Glutamatergic neuron (in vitro differentiated cells): Measurements from ENCODE around the gene DMXL2. TPM values are rescaled to one million over a fixed set of nuclear protein-coding genes. Genes with fewer than 3 reads are reported as not detected.
"Not testable (repeated sequence)": the region's sequence is repeated elsewhere in the genome, so short reads cannot be mapped to it uniquely, and the experiment has no call there.

ENCODE experiments used
- DNase-seq: peaks from one replicate; pipeline ENCODE4 v3.0.0; 2022
- H3K27ac Mint-ChIP-seq: one replicate; pipeline ENCODE4 v1.8.0; 2020; ENCODE audit warnings: mild to moderate bottlenecking, mixed read lengths, inconsistent platforms; ENCODE audit not compliant: unreplicated experiment
- H3K27me3 Mint-ChIP-seq: one replicate; pipeline ENCODE4 v1.8.0; 2020; ENCODE audit warnings: mild to moderate bottlenecking, moderate library complexity, mixed read lengths, inconsistent platforms; ENCODE audit not compliant: unreplicated experiment
- H3K36me3 Mint-ChIP-seq: one replicate; pipeline ENCODE4 v1.8.0; 2020; ENCODE audit warnings: mild to moderate bottlenecking, mixed read lengths, inconsistent platforms; ENCODE audit not compliant: unreplicated experiment
- H3K4me1 Mint-ChIP-seq: one replicate; pipeline ENCODE4 v1.8.0; 2020; ENCODE audit warnings: mild to moderate bottlenecking, low read depth, mixed read lengths, inconsistent platforms; ENCODE audit not compliant: unreplicated experiment
- H3K4me3 Mint-ChIP-seq: one replicate; pipeline ENCODE4 v1.8.0; 2020; ENCODE audit warnings: mild to moderate bottlenecking, mixed read lengths, inconsistent platforms; ENCODE audit not compliant: unreplicated experiment
- H3K9me3 Mint-ChIP-seq: one replicate; pipeline ENCODE4 v1.8.0; 2020; ENCODE audit warnings: mild to moderate bottlenecking, moderate library complexity, mixed read lengths, inconsistent platforms; ENCODE audit not compliant: unreplicated experiment
- total RNA-seq: library from RNA; stranded (reverse); fragmentation: NEBNext Ultra II Directional; extraction: Animal tissue kit (Norgen Biotek cat#: 25700); gene quantifications from one replicate; pipeline ENCODE4 v1.2.1, GENCODE V29; 2021; ENCODE audit not compliant: unreplicated experiment
- TF ChIP-seq, protein P1 (sequence below): fragments of 200-600 bp; sonication (generic); IDR thresholded peaks from one replicate; pipeline ENCODE4 v1.5.0; 2021; ENCODE audit not compliant: partially characterized antibody, unreplicated experiment

DMXL2 gene
- total RNA-seq, 1 donor from 2014 or later, result 48.2 TPM

DNA sequence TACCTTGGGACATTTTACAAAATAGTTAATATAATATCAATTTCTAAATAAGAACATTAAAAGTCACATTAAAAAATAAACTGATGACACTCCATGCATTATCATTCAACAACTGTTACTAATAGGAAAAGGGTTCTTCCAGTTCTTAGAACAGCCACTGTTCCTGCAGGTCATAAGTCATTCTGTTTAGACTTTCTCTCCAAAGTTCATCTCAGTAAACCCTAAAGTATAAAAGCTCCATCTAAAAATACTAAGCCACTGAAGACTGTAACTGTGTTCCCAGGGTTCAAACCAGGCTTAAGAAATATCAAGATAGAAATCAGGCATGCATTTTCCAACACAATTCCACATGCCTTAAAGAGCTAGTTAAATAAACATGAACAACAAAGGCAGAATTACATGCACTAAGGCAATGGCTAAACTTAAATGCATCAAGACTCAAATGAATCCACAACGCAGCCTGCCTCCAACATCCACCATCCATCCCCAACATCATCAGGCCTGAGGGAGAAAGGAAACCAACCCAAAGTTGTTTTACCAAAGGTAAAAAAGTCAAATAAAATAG, 46.2 kb downstream of the DMXL2 start:
- Mint-ChIP-seq H3K27ac (no peak overlapping the region), H3K4me3 (no peak overlapping the region), H3K9me3 (peaks cover 1% of the 10 kb centered on the region), H3K4me1 (no peaks in the 10 kb centered on the region), H3K27me3 (no peaks in the 10 kb centered on the region), H3K36me3 (no peaks in the 10 kb centered on the region)
- DNase-seq, result no peak
- TF ChIP-seq, protein P1, sequence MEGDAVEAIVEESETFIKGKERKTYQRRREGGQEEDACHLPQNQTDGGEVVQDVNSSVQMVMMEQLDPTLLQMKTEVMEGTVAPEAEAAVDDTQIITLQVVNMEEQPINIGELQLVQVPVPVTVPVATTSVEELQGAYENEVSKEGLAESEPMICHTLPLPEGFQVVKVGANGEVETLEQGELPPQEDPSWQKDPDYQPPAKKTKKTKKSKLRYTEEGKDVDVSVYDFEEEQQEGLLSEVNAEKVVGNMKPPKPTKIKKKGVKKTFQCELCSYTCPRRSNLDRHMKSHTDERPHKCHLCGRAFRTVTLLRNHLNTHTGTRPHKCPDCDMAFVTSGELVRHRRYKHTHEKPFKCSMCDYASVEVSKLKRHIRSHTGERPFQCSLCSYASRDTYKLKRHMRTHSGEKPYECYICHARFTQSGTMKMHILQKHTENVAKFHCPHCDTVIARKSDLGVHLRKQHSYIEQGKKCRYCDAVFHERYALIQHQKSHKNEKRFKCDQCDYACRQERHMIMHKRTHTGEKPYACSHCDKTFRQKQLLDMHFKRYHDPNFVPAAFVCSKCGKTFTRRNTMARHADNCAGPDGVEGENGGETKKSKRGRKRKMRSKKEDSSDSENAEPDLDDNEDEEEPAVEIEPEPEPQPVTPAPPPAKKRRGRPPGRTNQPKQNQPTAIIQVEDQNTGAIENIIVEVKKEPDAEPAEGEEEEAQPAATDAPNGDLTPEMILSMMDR, result no peak

DNA sequence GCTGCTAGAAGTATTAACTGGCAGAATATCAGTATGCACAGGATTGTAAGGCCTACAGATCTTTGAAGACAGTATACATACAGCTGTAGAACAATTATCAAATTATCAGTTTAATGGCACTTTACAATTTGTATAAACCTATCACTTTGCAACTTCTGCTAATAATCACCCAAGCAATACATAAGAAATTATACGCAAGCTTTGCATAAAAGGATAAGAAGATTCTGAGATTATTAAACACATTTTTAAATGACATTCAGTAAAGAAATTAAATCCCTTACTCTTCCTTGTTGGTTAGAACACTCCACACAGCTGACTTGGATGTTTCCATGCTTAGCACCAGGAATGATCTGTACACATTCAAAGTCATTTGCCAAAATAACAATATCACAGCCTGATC, 46.8 kb downstream of the DMXL2 start:
- TF ChIP-seq, protein P1, result no peak
- Mint-ChIP-seq H3K36me3 (peaks cover 2% of the 10 kb centered on the region), H3K4me1 (no peaks in the 10 kb centered on the region), H3K27me3 (no peaks in the 10 kb centered on the region), H3K4me3 (no peak overlapping the region), H3K9me3 (peaks cover 2% of the 10 kb centered on the region), H3K27ac (no peak overlapping the region)
- no peak for DNase-seq

DNA sequence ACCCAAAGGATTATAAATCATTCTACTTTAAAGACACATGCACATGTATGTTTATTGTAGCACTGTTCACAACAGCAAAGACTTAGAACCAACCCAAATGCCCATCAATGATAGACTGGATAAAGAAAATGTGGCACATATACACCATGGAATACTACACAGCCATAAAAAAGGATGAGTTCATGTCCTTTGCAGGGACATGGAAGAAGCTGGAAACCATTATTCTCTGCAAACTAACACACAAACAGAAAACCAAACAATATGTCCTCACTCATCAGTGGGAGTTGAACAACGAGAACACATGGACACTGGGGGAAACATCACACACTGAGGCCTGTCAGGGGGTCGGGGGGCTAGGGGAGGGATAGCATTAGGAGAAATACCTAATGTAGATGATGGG, 49.2 kb downstream of the DMXL2 start:
- not testable (repeated sequence) for H3K4me1 Mint-ChIP-seq, H3K36me3 Mint-ChIP-seq, H3K27ac Mint-ChIP-seq, H3K4me3 Mint-ChIP-seq, H3K27me3 Mint-ChIP-seq, H3K9me3 Mint-ChIP-seq, DNase-seq

DNA sequence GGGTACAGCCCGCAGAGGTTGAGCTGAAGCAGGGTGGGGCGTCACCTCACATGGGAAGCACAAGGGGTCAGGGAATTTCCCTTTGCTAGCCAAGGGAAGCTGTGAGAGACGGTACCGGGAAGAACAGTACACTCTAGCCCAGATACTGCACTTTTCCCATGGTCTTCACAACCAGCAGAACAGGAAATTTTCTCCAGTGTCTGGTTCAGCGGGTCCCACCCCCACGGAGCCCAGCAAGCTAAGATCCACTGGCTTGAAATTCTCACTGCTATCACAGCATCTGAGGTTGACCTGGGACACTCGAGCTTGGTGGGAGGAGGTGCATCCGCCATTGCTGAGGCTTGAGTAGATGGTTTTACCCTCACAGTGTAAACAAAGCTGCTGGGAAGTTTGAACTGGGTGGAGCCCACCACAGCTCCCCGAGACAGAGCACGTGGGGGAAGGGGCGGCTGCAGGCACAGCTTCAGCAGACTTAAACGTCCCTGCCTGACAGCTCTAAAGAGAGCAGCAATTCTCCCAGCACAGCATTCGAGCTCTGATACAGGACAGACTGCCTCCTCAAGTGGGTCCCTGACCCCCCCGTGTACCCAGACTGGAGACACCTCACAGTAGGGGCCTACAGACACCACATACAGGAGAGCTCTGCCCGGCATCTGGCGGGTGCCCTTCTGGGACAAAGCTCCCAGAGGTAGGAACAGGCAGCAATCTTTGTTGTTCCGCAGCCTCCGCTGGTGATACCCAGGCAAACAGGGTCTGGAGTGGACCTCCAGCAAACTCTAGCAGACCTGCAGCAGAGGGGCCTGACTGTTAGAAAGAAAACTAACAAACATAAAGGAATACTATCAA, 53.4 kb downstream of the DMXL2 start:
- H3K4me1 Mint-ChIP-seq, H3K27ac Mint-ChIP-seq, H3K9me3 Mint-ChIP-seq, H3K36me3 Mint-ChIP-seq, H3K27me3 Mint-ChIP-seq, H3K4me3 Mint-ChIP-seq: not testable (repeated sequence)
- DNase-seq, result peak; percentile 21

DNA sequence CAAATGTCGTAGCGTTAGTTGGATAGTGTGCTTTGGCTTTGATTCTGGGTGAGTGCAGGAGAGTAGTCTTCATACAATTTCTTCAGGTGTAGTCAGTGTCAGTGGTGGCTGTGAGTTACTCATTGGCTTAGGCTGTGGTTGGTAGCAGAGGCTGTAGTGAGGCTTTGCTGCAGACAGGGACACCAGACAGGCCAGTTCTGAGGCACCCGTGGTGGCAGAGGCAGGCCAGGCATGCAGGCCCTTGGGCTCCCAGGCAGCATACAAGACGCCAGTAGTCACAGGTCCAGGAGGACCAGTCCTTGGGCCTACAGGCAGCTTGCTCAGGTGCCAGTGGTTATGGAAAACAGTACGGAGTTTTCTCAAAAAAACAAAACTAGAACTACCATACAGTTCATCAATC, 61.3 kb downstream of the DMXL2 start:
- H3K4me3 Mint-ChIP-seq, result no peak overlapping the region
- no peaks in the 10 kb centered on the region for H3K27me3 Mint-ChIP-seq
- H3K4me1 Mint-ChIP-seq, result no peaks in the 10 kb centered on the region

DNA sequence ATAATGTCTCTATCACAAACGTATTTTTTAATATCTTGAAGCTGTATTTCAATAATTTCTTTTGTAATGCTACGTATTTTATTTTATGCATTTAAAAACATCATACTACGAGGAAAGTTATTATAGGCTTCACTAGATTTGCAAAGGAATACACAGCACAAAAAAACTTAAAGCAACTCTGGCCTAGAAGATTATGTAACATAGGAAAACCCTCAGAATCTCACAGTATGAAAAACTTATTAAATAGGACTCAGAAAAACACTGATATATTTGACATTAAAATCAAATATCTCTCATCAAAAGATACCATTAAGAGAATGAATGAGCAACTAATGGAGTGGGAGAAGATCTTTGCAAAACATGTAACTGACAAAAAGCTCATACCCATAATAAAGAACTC, 63.7 kb downstream of the DMXL2 start:
- TF ChIP-seq, protein P1, result no peak
- Mint-ChIP-seq H3K27ac (no peak overlapping the region), H3K36me3 (no peaks in the 10 kb centered on the region), H3K4me3 (no peak overlapping the region), H3K27me3 (no peaks in the 10 kb centered on the region), H3K9me3 (no peaks in the 10 kb centered on the region), H3K4me1 (no peaks in the 10 kb centered on the region)
- DNase-seq, result no peak

More for the DNA sequence above, 61.3 kb downstream of the DMXL2 start:
- TF ChIP-seq, protein P1, result no peak
- no peaks in the 10 kb centered on the region for H3K9me3 Mint-ChIP-seq
- no peak overlapping the region for H3K27ac Mint-ChIP-seq
- no peaks in the 10 kb centered on the region for H3K36me3 Mint-ChIP-seq
- DNase-seq, result no peak
